ENCODE measurements around the gene LMLN. TPM values are rescaled to one million over a fixed set of nuclear protein-coding genes. Genes with fewer than 3 reads are reported as not detected.
"Not testable (repeated sequence)": the region's sequence is repeated elsewhere in the genome, so short reads cannot be mapped to it uniquely, and the experiment has no call there.

Gene LMLN
- total RNA-seq, 2 donors from 2014 or later: 10.0 to 10.5 TPM

- WGBS, 2 experiments (ENCODE audit: insufficient coverage in 1 of 2, insufficient read length in 1 of 2): 94 to 95% methylated on average over 3 to 5 of the region's 5 CpGs
- no peak overlapping the region for H3K4me3 Mint-ChIP-seq
- H3K27ac ChIP-seq (ENCODE audit: low read depth, low read length): no peak overlapping the region
- H3K4me1 ChIP-seq (ENCODE audit: control insufficient read depth, insufficient read depth, low read length): no peaks in the 10 kb centered on the region
- peaks cover 41% of the 10 kb centered on the region for H3K36me3 ChIP-seq (ENCODE audit: control insufficient read depth, insufficient read depth, low read length)
- peak overlapping the region; percentile 72 for H3K27ac Mint-ChIP-seq
- no peak for DNase-seq
- no peak overlapping the region for H3K4me3 ChIP-seq (ENCODE audit: low read length)
- no peak overlapping the region for H3K9ac ChIP-seq (ENCODE audit: extremely low read depth, low read length, poor library complexity, severe bottlenecking)
- no peak for TF ChIP-seq CTCF (conservative IDR thresholded peaks at IDR 0.05)
- H3K4me1 Mint-ChIP-seq: peaks cover 16% of the 10 kb centered on the region
- H3K27me3 ChIP-seq (ENCODE audit: control insufficient read depth, insufficient read depth, low read length, poor library complexity, severe bottlenecking): no peaks in the 10 kb centered on the region
- peaks cover 13% of the 10 kb centered on the region for H3K27me3 Mint-ChIP-seq (ENCODE audit: insufficient read depth)
- no peaks in the 10 kb centered on the region for H3K9me3 Mint-ChIP-seq
- peaks cover 36% of the 10 kb centered on the region for H3K36me3 Mint-ChIP-seq (ENCODE audit: low read depth)
- no peaks in the 10 kb centered on the region for H3K9me3 ChIP-seq (ENCODE audit: control insufficient read depth, low read length)
Measured at GRCh38 chr3:197957790-197958133, 2.3 kb upstream of the LMLN start.

GRCh38 chr3:197958346-197958745 lies 1.7 kb upstream of the LMLN start:
- H3K9ac ChIP-seq (ENCODE audit: extremely low read depth, low read length, poor library complexity, severe bottlenecking): no peak overlapping the region
- no peak overlapping the region for H3K4me3 ChIP-seq (ENCODE audit: low read length)
- H3K4me1 ChIP-seq (ENCODE audit: control insufficient read depth, insufficient read depth, low read length): no peaks in the 10 kb centered on the region
- H3K27me3 Mint-ChIP-seq (ENCODE audit: insufficient read depth): peaks cover 14% of the 10 kb centered on the region
- H3K27ac Mint-ChIP-seq: no peak overlapping the region
- peaks cover 31% of the 10 kb centered on the region for H3K36me3 Mint-ChIP-seq (ENCODE audit: low read depth)
- no peak overlapping the region for H3K4me3 Mint-ChIP-seq
- H3K9me3 Mint-ChIP-seq: no peaks in the 10 kb centered on the region
- peaks cover 15% of the 10 kb centered on the region for H3K4me1 Mint-ChIP-seq
- no peaks in the 10 kb centered on the region for H3K9me3 ChIP-seq (ENCODE audit: control insufficient read depth, low read length)
- WGBS, 2 experiments (ENCODE audit: insufficient coverage in 1 of 2, insufficient read length in 1 of 2): 88 to 96% methylated on average over 4 of the region's 4 CpGs
- TF ChIP-seq CTCF (conservative IDR thresholded peaks at IDR 0.05): no peak
- no peaks in the 10 kb centered on the region for H3K27me3 ChIP-seq (ENCODE audit: control insufficient read depth, insufficient read depth, low read length, poor library complexity, severe bottlenecking)
- DNase-seq: no peak
- peaks cover 36% of the 10 kb centered on the region for H3K36me3 ChIP-seq (ENCODE audit: control insufficient read depth, insufficient read depth, low read length)
- no peak overlapping the region for H3K27ac ChIP-seq (ENCODE audit: low read depth, low read length)

GRCh38 chr3:197958848-197959247 lies 1.2 kb upstream of the LMLN start:
- H3K27ac ChIP-seq (ENCODE audit: low read depth, low read length); H3K9me3 ChIP-seq (ENCODE audit: control insufficient read depth, low read length); H3K4me3 ChIP-seq (ENCODE audit: low read length); H3K27me3 ChIP-seq (ENCODE audit: control insufficient read depth, insufficient read depth, low read length, poor library complexity, severe bottlenecking); H3K27ac Mint-ChIP-seq; DNase-seq; H3K4me3 Mint-ChIP-seq; H3K9ac ChIP-seq (ENCODE audit: extremely low read depth, low read length, poor library complexity, severe bottlenecking); H3K9me3 Mint-ChIP-seq; H3K4me1 ChIP-seq (ENCODE audit: control insufficient read depth, insufficient read depth, low read length): not testable (repeated sequence)
- Mint-ChIP-seq H3K4me1 (peaks cover 11% of the 10 kb centered on the region), H3K36me3 (ENCODE audit: low read depth) (peaks cover 26% of the 10 kb centered on the region), H3K27me3 (ENCODE audit: insufficient read depth) (peaks cover 14% of the 10 kb centered on the region)
- WGBS, 2 experiments (ENCODE audit: insufficient coverage in 1 of 2, insufficient read length in 1 of 2): 92 to 93% methylated on average over 15 to 19 of the region's 19 CpGs
- peaks cover 31% of the 10 kb centered on the region for H3K36me3 ChIP-seq (ENCODE audit: control insufficient read depth, insufficient read depth, low read length)

- H3K27ac Mint-ChIP-seq: peak overlapping the region; percentile 90
- H3K4me3 ChIP-seq (ENCODE audit: low read length): peak overlapping the region; percentile 86
- no peaks in the 10 kb centered on the region for H3K27me3 ChIP-seq (ENCODE audit: control insufficient read depth, insufficient read depth, low read length, poor library complexity, severe bottlenecking)
- H3K9me3 ChIP-seq (ENCODE audit: control insufficient read depth, low read length): no peaks in the 10 kb centered on the region
- no peaks in the 10 kb centered on the region for H3K9me3 Mint-ChIP-seq
- peak overlapping the region; percentile 77 for H3K4me3 Mint-ChIP-seq
- peaks cover 11% of the 10 kb centered on the region for H3K4me1 Mint-ChIP-seq
- H3K4me1 ChIP-seq (ENCODE audit: control insufficient read depth, insufficient read depth, low read length): no peaks in the 10 kb centered on the region
- peaks cover 14% of the 10 kb centered on the region for H3K27me3 Mint-ChIP-seq (ENCODE audit: insufficient read depth)
- no peak overlapping the region for H3K27ac ChIP-seq (ENCODE audit: low read depth, low read length)
- 56 to 70% methylated on average over 6 of the region's 6 CpGs for WGBS, 2 experiments (ENCODE audit: insufficient coverage in 1 of 2, insufficient read length in 1 of 2)
- H3K36me3 Mint-ChIP-seq (ENCODE audit: low read depth): peaks cover 20% of the 10 kb centered on the region
- no peak for DNase-seq
- peaks cover 24% of the 10 kb centered on the region for H3K36me3 ChIP-seq (ENCODE audit: control insufficient read depth, insufficient read depth, low read length)
- no peak for TF ChIP-seq CTCF (conservative IDR thresholded peaks at IDR 0.05)
- no peak overlapping the region for H3K9ac ChIP-seq (ENCODE audit: extremely low read depth, low read length, poor library complexity, severe bottlenecking)
Measured at GRCh38 chr3:197959500-197959890, 522 bp upstream of the LMLN start.

Data from endodermal cell (in vitro differentiated cells).